HG02885 (cell line): Measurements from ENCODE around the gene GSS.
"Not testable (repeated sequence)": the region's sequence is repeated elsewhere in the genome, so short reads cannot be mapped to it uniquely, and the experiment has no call there.

ENCODE experiments used
- ATAC-seq: cut with Tn5 transposase; IDR thresholded peaks from one replicate; pipeline ENCODE4 v1.9.1; 2021; ENCODE audit warnings: mild to moderate bottlenecking; ENCODE audit not compliant: unreplicated experiment, poor library complexity

GSS gene

GRCh38 chr20:34916774-34917354 lies 38.7 kb downstream of the GSS start:
- no peak for ATAC-seq

- no peak for ATAC-seq
Measured at GRCh38 chr20:34915749-34916455, 39.7 kb downstream of the GSS start.

DNA sequence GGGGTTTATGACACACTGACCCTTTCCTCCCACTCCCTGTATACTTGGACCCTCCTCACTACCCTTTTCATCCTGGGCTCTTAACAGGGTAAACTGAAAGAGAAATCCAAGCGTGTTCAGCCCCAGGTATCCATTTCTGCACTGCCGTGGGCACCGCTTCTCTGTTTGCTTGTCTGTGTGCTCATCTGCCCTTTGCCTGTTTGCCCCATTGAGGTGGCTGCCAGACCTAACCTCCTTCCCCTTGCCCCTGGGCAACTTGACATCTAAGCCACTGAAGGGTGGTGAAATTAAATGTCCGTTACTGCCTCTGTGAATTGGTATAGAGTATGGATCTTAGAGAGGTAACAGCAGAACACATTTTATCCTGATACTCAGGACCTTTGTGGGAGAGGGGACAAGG lies 40.5 kb downstream of the GSS start:
- no peak for ATAC-seq

DNA sequence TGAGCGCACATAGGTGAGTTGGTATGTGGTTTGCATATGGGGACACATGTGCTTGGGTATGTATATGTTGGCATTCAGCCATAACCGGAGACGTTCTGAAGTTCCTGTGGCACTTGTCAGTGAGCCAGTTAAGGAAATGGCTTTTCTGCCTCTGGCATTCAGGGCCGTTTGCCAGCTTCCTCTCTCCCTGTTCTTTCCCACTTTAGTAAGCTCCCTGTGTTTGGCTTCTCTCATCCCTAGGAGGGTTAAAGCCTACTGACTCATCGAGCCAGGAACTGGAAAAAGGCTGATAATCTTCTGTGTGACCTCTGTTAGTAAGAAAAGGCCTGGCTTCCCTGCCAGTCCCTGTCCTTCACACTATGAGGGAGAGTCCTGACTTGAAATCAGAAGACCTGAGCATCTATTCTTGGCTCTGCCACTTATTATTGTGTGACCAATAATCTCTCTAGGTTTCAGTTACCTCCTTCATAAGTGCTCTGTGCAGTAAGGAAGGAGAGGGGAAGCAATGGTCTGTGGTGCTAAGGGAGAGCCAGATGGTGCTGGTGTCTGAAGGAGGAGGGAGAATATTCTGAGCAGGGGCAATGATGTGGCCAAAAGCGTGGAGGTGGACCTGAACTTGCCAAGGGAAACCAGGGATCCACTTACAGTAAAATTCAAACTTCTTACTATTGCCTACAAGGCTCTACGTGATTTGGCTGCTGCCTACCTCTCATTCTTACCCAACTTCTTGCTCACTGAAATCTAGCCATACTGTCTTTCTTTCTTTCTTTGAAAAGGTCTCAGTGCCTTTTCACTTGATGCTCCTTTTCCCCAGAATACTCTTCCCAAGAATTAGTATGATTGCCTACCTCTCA lies 47.8 kb downstream of the GSS start:
- no peak for ATAC-seq

- ATAC-seq, result no peak
Measured at GRCh38 chr20:34904202-34904621, 51.4 kb downstream of the GSS start.

DNA sequence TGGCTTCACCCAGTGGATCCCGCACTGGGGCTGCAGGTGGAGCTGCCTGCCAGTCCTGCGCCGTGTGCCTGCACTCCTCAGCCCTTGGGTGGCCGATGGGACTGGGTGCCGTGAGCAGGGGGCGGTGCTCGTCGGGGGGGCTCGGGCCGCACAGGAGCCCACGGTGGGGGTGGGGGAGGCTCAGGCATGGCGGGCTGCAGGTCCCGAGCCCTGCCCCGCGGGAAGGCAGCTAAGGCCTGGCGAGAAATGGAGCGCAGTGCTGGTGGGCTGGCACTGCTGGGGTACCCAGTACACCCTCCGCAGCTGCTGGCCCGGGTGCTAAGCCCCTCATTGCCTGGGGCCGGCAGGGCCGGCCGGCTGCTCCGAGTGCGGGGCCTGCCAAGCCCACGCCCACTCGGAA lies 56.9 kb downstream of the GSS start:
- not testable (repeated sequence) for ATAC-seq

DNA sequence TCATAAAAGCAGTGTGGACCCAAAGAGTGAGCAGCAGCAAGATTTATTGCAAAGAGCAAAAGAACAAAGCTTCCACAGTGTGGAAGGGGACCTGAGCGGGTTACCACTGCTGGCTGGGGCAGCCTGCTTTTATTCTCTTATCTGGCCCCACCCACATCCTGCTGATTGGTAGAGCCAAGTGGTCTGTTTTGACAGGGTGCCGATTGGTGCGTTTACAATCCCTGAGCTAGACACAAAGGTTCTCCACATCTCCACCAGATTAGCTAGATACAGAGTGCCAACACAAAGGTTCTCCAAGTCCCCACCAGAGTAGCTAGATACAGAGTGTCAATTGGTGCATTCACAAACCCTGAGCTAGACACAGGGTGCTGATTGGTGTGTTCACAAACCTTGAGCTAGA lies 57.5 kb downstream of the GSS start:
- not testable (repeated sequence) for ATAC-seq

- ATAC-seq, result no peak
Measured at GRCh38 chr20:34896086-34896621, 59.5 kb downstream of the GSS start.

DNA sequence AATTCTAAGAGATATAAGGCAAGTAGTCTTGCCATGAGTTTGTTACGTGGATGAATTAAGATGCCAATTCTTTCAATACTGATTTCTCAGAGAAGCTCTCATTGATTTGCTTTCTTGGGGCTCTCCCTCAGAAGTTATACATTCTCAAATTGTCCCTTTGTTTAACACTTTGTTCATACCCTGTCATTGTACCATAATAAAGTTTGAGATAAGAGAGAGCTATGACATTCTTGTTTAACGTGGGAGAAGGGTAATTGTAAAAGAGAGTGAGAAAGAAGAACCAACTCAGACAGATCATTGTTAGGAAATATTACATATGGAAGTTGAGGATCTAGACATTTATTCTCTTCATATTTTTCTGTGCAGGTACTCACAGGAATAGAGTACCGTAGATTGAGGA lies 60.1 kb downstream of the GSS start:
- no peak for ATAC-seq

DNA sequence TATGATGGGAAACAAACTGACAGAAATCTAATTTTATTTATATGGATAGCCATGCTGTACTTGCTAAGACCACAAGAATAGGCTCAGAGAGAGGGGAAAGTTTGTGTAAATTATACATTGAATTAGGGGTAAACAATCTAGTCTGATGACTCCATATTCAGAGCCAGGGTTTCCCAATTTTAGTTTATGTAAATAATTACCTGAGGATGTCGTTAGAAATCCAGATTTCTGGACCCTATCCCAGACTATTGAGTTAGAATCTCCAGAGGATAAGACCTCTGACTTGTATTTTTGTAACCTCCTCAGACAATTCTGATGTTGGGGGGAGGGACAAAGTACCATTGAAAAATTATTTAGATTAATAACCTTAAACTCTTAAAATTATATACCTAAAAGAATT lies 60.9 kb downstream of the GSS start:
- ATAC-seq, result no peak

DNA sequence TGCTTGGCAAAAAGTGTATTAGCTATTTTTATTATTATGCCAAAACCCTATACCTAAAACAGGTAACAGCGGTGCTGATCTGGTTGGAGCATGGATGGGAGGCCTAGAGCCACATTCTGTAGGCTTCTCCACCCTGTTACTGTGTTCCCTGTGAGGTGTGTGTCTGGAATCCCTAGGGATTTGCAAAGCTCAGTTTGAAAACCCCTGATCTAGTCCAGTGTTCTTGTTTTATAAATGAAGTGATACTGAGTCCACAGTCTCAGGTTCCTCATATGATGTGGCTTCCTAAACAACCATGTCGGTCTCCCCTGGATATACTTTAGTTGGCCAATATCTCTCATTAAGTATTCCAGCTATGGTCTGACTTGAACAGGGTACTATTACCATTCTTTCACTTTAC lies 62.9 kb downstream of the GSS start:
- ATAC-seq, result no peak

GRCh38 chr20:34891166-34892062 lies 64.2 kb downstream of the GSS start:
- no peak for ATAC-seq

GRCh38 chr20:34888468-34888867 lies 67.1 kb downstream of the GSS start:
- ATAC-seq, result no peak

- no peak for ATAC-seq
Measured at GRCh38 chr20:34887023-34887422, 68.6 kb downstream of the GSS start.

- ATAC-seq, result no peak
Measured at GRCh38 chr20:34886122-34886521, 69.5 kb downstream of the GSS start.

GRCh38 chr20:34884260-34884659 lies 71.3 kb downstream of the GSS start:
- no peak for ATAC-seq

- no peak for ATAC-seq
Measured at GRCh38 chr20:34883809-34884208, 71.8 kb downstream of the GSS start.

DNA sequence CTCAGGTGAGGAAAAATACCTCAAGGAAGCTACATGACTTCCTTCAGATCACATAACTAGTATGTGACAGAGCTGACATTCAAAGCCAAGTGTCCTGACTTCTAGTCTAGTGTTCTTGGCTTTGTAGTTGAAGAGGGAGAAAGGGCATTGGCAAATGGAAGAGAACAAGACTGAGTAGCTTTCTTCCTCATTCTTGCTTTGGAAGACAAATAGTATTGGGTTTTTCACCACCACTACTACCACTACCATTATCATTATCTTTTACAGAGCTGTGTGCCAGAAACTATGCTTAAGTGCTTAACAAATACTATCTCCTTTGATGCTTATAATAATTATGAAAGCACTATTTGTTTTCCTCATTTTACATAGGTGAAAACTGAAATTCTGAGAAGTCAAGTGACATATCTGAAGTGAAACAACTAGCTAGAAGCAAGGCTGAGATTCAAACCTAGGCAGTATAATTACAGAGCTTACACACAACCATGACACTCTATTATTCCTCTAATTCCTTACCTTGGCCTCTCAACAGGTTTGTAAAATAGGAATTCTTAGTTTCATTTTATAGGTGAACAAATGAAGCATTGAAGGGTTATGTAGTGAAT lies 72.4 kb downstream of the GSS start:
- no peak for ATAC-seq

DNA sequence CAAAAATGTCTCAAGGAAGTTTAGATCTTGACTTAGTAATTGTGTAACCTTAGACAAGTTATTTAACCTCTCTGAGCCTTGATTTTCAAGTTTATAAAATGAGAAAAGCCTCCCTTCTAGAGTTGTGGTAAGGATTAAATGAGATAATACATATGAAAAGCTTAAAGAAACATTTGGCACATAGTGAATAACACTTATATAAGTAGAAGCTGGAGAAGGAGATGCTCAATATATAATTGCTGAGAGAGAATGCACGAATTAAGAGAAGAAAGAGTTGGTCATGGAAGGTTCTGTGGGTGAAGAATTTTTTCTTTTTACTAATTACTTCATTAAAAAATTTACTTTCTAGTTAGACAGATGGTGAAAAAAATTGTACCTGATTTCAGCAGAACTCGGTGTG lies 73.9 kb downstream of the GSS start:
- no peak for ATAC-seq

DNA sequence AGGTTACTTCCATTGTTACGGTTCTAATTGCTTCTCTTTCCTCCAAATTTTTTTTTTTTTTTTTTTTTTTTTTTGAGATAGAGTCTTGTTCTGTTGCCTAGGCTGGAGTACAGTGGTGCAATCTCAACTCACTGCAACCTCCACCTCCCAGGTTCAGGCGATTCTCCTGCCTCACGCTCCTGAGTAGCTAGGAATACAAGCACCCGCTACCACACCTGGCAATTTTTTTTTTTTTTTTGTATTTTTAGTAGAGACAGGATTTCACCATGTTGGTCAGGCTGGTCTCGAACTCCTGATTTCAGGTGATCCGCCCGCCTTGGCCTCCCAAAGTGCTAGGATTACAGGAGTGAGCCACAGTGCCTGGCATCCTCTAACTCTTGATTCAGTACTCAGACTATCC lies 74.6 kb downstream of the GSS start:
- ATAC-seq, result not testable (repeated sequence)
